Measurements from ENCODE around the gene RELN.
"Not testable (repeated sequence)": the region's sequence is repeated elsewhere in the genome, so short reads cannot be mapped to it uniquely, and the experiment has no call there.

RELN gene

DNA sequence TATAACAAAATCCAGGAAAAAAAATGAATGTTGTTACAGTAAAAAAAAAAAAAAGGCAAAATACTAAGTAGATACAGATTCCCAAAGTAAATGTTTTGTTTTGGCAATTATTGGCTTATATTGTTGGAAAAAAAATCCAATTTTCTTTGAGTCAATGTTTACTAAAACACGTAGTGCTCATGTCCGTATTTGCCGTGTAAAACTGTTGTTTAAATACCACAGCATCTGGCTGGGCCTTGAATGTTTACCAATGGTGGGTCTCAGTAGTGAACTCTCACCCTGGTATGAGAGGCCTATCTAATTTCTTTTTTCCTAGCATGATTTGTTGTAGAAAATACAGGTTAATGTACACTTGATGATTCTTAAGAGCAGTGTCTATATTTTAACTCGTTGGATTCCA, 502.0 kb downstream of the RELN start:
- Histone ChIP-seq H3K36me3 (ENCODE audit: control insufficient read depth in 2 of 2, insufficient read depth in 1 of 2, low read length in 2 of 2) (no peaks in the 10 kb centered on the region), H3K4me3 (ENCODE audit: low read depth, low read length) (no peak overlapping the region), H3K9me3 (ENCODE audit: control insufficient read depth, insufficient read depth, low read depth, low read length) (no peaks in the 10 kb centered on the region), H3K4me1 (ENCODE audit: control insufficient read depth, insufficient read depth, low read length) (no peaks in the 10 kb centered on the region), H3K27ac (ENCODE audit: extremely low read depth, low read depth, low read length) (no peak overlapping the region)
- ChIA-PET POLR2A (no interaction called here), CTCF (no interaction called here)
- TF ChIP-seq ZNF404 (tag by site-specific recombination; IDR thresholded peaks at IDR 0.05), result no peak
- TF ChIP-seq ZNF157 (tag by site-specific recombination; IDR thresholded peaks at IDR 0.05), result no peak
- TF ChIP-seq ZNF37A (tag by site-specific recombination; IDR thresholded peaks at IDR 0.05), result no peak
- TF ChIP-seq ZSCAN16 (tag by site-specific recombination; IDR thresholded peaks at IDR 0.05), result no peak
- TF ChIP-seq ZNF221 (tag by site-specific recombination; IDR thresholded peaks at IDR 0.05; ENCODE audit: borderline replicate concordance), result no peak
- TF ChIP-seq GLIS1 (tag by site-specific recombination; IDR thresholded peaks at IDR 0.05), result no peak
- no peak for TF ChIP-seq YY1 (tag by site-specific recombination; IDR thresholded peaks at IDR 0.05)
- TF ChIP-seq ZFHX2 (tag by site-specific recombination; conservative IDR thresholded peaks at IDR 0.05), result no peak
- TF ChIP-seq ZNF274 (IDR thresholded peaks at IDR 0.05; ENCODE audit: low read length), result no peak
- TF ChIP-seq ZNF274 (tag by site-specific recombination; IDR thresholded peaks at IDR 0.05; ENCODE audit: borderline replicate concordance), result no peak
- TF ChIP-seq, protein P1, sequence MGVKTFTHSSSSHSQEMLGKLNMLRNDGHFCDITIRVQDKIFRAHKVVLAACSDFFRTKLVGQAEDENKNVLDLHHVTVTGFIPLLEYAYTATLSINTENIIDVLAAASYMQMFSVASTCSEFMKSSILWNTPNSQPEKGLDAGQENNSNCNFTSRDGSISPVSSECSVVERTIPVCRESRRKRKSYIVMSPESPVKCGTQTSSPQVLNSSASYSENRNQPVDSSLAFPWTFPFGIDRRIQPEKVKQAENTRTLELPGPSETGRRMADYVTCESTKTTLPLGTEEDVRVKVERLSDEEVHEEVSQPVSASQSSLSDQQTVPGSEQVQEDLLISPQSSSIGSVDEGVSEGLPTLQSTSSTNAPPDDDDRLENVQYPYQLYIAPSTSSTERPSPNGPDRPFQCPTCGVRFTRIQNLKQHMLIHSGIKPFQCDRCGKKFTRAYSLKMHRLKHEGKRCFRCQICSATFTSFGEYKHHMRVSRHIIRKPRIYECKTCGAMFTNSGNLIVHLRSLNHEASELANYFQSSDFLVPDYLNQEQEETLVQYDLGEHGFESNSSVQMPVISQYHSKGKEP (tag by site-specific recombination; IDR thresholded peaks at IDR 0.05), result no peak
- no peak for TF ChIP-seq ZNF175 (tag by site-specific recombination; IDR thresholded peaks at IDR 0.05)
- no peak for TF ChIP-seq ZNF560 (tag by site-specific recombination; IDR thresholded peaks at IDR 0.05; ENCODE audit: borderline replicate concordance)
- TF ChIP-seq ZNF48 (tag by site-specific recombination; IDR thresholded peaks at IDR 0.05), result no peak
- no peak for TF ChIP-seq ZIC2 (tag by site-specific recombination; IDR thresholded peaks at IDR 0.05)
- TF ChIP-seq SCRT1 (tag by site-specific recombination; IDR thresholded peaks at IDR 0.05; ENCODE audit: borderline replicate concordance), result no peak
- no peak for TF ChIP-seq ZNF621 (tag by site-specific recombination; IDR thresholded peaks at IDR 0.05)
- no peak for TF ChIP-seq RBAK (tag by site-specific recombination; IDR thresholded peaks at IDR 0.05)
- TF ChIP-seq ZNF701 (tag by site-specific recombination; IDR thresholded peaks at IDR 0.05), result no peak

GRCh38 chr7:103486873-103487272, 502.6 kb downstream of the RELN start:
- H3K4me3 ChIP-seq (ENCODE audit: low read depth, low read length); H3K4me1 ChIP-seq (ENCODE audit: control insufficient read depth, insufficient read depth, low read length); CTCF ChIA-PET; H3K9me3 ChIP-seq (ENCODE audit: control insufficient read depth, insufficient read depth, low read depth, low read length); H3K27ac ChIP-seq (ENCODE audit: extremely low read depth, low read depth, low read length); POLR2A ChIA-PET; H3K36me3 ChIP-seq (ENCODE audit: control insufficient read depth in 2 of 2, insufficient read depth in 1 of 2, low read length in 2 of 2): not testable (repeated sequence)

GRCh38 chr7:103480771-103481170, 508.7 kb downstream of the RELN start:
- H3K4me1 ChIP-seq (ENCODE audit: control insufficient read depth, insufficient read depth, low read length), result no peaks in the 10 kb centered on the region
- H3K4me3 ChIP-seq (ENCODE audit: low read depth, low read length), result no peak overlapping the region
- no peak for TF ChIP-seq KLF16 (tag by site-specific recombination; IDR thresholded peaks at IDR 0.05)
- TF ChIP-seq, protein P2, sequence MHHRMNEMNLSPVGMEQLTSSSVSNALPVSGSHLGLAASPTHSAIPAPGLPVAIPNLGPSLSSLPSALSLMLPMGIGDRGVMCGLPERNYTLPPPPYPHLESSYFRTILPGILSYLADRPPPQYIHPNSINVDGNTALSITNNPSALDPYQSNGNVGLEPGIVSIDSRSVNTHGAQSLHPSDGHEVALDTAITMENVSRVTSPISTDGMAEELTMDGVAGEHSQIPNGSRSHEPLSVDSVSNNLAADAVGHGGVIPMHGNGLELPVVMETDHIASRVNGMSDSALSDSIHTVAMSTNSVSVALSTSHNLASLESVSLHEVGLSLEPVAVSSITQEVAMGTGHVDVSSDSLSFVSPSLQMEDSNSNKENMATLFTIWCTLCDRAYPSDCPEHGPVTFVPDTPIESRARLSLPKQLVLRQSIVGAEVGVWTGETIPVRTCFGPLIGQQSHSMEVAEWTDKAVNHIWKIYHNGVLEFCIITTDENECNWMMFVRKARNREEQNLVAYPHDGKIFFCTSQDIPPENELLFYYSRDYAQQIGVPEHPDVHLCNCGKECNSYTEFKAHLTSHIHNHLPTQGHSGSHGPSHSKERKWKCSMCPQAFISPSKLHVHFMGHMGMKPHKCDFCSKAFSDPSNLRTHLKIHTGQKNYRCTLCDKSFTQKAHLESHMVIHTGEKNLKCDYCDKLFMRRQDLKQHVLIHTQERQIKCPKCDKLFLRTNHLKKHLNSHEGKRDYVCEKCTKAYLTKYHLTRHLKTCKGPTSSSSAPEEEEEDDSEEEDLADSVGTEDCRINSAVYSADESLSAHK (tag by site-specific recombination; IDR thresholded peaks at IDR 0.05), result no peak
- TF ChIP-seq ZNF837 (tag by site-specific recombination; IDR thresholded peaks at IDR 0.05), result no peak
- no peak for TF ChIP-seq BCL11B (tag by site-specific recombination; IDR thresholded peaks at IDR 0.05; ENCODE audit: low read depth)
- no peak for TF ChIP-seq MEIS1 (CRISPR knock-in tag; IDR thresholded peaks at IDR 0.05; ENCODE audit: borderline replicate concordance)
- TF ChIP-seq SETDB1 (IDR thresholded peaks at IDR 0.05; ENCODE audit: insufficient read length, low read length), result no peak
- TF ChIP-seq ZSCAN16 (tag by site-specific recombination; IDR thresholded peaks at IDR 0.05), result no peak
- H3K27ac ChIP-seq (ENCODE audit: extremely low read depth, low read depth, low read length), result no peak overlapping the region
- no peaks in the 10 kb centered on the region for H3K9me3 ChIP-seq (ENCODE audit: control insufficient read depth, insufficient read depth, low read depth, low read length)
- CTCF ChIA-PET, result no interaction called here
- H3K36me3 ChIP-seq (ENCODE audit: control insufficient read depth in 2 of 2, insufficient read depth in 1 of 2, low read length in 2 of 2), result no peaks in the 10 kb centered on the region
- POLR2A ChIA-PET, result no interaction called here

All from HEK293 (cell line).